Mucosa of descending colon (tissue), 3 donors: ENCODE measurements around the gene CCDC188. TPM values are rescaled to one million over a fixed set of nuclear protein-coding genes. Genes with fewer than 3 reads are reported as not detected.

Experiments used
- ATAC-seq: fragments of 200-7000 bp; cut with Tn5 transposase; one replicate; pipeline ENCODE4 v1.9.1; 2020; ENCODE audit warnings: mild to moderate bottlenecking, moderate library complexity
- DNase-seq, 3 donors: peaks; one replicate each; pipeline ENCODE4 v3.0.0-alpha.2; 2020
- H3K36me3 ChIP-seq: fragments of 200-600 bp; one replicate; pipeline ENCODE4 v1.8.0; 2021; ENCODE audit warnings: low read depth, mild to moderate bottlenecking
- H3K4me1 ChIP-seq: fragments of 200-600 bp; one replicate; pipeline ENCODE4 v1.8.0; 2021; ENCODE audit warnings: low read depth, mild to moderate bottlenecking
- H3K4me3 ChIP-seq: fragments of 200-600 bp; one replicate; pipeline ENCODE4 v1.8.0; 2021; ENCODE audit warnings: mild to moderate bottlenecking
- H3K9me3 ChIP-seq: fragments of 200-600 bp; one replicate; pipeline ENCODE4 v1.8.0; 2021; ENCODE audit warnings: mild to moderate bottlenecking
- intact Hi-C, 2 donors: fragments of 100-400 bp; cut with DNase I in 1 of 2; cut with micrococcal nuclease in 1 of 2; formaldehyde crosslinking; loops; one replicate each; pipeline versions ENCODE4 v1.11.0 to v1.11.1; 2022; cut with DNase I, micrococcal nuclease
- total RNA-seq, 3 donors: library from RNA; stranded (reverse); fragmentation: NEBNext Ultra II Directional in 2 of 3; extraction: Animal tissue kit (Norgen Biotek cat#: 25700) in 2 of 3; gene quantifications; one replicate each; pipeline versions ENCODE4 v1.2.1 to v1.2.4, GENCODE V29; 2021 to 2023
- TF ChIP-seq, protein P1 (sequence below): fragments of 200-600 bp; IDR thresholded peaks from one replicate; pipeline ENCODE4 v1.8.0; 2022; ENCODE audit warnings: antibody characterized with exemption, mild to moderate bottlenecking
- donor health status: DM: no; HTN: no; CAD: no; lungs with moderate emphysema.
- donor health status: DM: no; HTN: no; CAD: no.
- donor health status: DM: no; HTN: yes; CAD: no.

CCDC188 gene
- total RNA-seq, 3 donors from 2014 or later, result 0.41 to 0.98 (median 0.65) TPM

DNA sequence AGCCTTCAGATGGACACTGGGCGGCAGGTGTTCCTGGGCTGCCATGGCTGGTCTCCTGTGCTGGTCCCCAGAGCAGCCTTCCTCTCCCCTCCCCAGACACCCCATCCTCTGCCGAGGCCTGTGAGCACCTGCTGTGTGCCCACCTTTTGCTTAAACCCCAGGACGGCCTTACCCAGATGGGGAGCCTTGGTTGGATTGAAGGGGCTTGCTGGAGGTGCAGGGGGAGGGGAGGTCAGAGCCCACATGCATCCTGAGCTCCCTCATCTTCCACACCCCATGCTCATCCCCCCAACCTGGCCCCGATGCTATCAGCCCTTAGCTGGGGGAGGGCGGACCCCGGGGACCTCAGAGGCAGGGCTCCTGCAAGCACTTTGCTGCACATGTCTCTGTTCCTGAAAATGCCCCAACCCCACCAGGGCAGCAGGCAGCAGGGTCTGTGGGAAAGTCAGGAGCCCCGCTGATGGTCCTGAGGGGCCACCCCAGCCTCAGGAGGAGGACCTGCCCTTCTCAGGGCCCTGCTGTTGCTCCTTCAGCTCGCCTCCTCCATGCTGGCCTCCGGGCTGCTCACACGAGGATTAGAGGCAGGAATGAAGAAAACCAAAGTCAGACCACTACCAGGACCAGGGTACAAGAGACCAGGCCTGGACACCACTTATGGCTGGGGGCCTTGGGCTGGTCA lies 41.6 kb upstream of the CCDC188 start:
- ATAC-seq, result no peak
- DNase-seq, result no peak
- TF ChIP-seq, protein P1, sequence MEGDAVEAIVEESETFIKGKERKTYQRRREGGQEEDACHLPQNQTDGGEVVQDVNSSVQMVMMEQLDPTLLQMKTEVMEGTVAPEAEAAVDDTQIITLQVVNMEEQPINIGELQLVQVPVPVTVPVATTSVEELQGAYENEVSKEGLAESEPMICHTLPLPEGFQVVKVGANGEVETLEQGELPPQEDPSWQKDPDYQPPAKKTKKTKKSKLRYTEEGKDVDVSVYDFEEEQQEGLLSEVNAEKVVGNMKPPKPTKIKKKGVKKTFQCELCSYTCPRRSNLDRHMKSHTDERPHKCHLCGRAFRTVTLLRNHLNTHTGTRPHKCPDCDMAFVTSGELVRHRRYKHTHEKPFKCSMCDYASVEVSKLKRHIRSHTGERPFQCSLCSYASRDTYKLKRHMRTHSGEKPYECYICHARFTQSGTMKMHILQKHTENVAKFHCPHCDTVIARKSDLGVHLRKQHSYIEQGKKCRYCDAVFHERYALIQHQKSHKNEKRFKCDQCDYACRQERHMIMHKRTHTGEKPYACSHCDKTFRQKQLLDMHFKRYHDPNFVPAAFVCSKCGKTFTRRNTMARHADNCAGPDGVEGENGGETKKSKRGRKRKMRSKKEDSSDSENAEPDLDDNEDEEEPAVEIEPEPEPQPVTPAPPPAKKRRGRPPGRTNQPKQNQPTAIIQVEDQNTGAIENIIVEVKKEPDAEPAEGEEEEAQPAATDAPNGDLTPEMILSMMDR, result no peak
- no peak overlapping the region for H3K4me3 ChIP-seq
- no peaks in the 10 kb centered on the region for H3K9me3 ChIP-seq
- no peaks in the 10 kb centered on the region for H3K4me1 ChIP-seq
- intact Hi-C loops, result no loop called here
- H3K36me3 ChIP-seq, result no peaks in the 10 kb centered on the region

DNA sequence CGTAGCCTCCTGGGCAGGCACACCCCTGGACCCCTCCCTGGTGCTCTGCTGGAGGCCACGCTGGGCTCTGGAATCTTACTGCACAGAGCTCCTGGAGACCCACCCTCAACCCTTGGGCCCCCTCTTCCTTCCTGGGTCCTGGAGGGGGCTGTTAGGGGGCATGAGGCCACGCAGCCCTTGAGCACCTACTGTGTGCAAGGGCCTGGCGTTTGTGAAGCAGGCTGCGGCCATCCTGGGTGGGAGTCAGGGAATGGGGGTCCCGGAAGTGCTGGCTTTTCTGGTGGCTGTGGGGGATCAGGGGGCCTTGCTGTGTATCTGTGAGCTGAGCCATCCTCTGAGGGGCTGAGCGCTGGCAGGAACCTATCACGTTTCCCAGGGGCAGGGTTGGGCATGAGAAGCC lies 40.9 kb upstream of the CCDC188 start:
- Histone ChIP-seq H3K9me3 (no peaks in the 10 kb centered on the region), H3K36me3 (no peaks in the 10 kb centered on the region), H3K4me1 (no peaks in the 10 kb centered on the region), H3K4me3 (no peak overlapping the region)
- ATAC-seq, result no peak
- intact Hi-C loops, result no loop called here
- DNase-seq, result no peak
- TF ChIP-seq, protein P1, result no peak

DNA sequence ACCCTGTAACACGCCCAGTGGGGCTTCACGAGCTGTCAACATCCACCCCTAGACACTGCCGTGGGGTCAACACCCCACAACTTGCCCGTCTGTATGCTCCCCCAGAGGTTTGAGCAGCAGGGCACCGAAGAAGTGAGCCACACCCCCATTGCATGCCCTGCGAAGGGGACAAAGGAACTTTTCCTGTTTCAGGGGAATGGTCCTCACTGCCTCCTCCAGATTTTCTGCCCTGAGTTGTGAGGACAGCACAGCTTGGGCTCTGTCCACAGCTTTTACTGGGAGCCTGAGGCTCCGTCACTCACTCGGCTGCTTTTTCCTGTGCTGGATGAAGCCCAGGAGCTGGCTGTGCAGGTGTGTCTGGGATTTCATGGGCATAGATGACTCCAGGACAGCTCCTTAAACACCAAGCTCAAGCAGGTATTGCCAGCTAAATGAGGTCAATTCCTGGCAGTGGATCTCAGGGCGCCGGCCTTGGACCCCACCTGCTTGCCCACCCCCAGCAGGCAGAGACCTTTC lies 40.2 kb upstream of the CCDC188 start:
- TF ChIP-seq, protein P1, result no peak
- DNase-seq, result no peak
- no peaks in the 10 kb centered on the region for H3K9me3 ChIP-seq
- intact Hi-C loops, result no loop called here
- no peak overlapping the region for H3K4me3 ChIP-seq
- ATAC-seq, result no peak
- no peaks in the 10 kb centered on the region for H3K36me3 ChIP-seq
- no peaks in the 10 kb centered on the region for H3K4me1 ChIP-seq

DNA sequence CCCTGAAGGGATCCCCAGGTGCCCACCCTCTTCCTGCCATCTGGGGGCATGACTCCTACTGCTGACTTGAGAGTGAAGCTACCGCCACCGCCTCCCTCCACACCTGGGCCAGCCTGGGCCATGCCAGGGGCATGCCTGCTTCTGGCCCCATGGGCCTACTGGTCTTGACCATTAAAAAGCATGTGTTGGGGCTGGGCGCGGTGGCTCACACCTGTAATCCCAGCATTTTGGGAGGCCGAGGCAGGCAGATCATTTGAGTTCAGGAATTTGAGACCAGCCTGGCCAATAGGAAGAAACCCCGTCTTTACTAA lies 37.7 kb upstream of the CCDC188 start:
- Histone ChIP-seq H3K36me3 (no peaks in the 10 kb centered on the region), H3K4me1 (no peaks in the 10 kb centered on the region)

DNA sequence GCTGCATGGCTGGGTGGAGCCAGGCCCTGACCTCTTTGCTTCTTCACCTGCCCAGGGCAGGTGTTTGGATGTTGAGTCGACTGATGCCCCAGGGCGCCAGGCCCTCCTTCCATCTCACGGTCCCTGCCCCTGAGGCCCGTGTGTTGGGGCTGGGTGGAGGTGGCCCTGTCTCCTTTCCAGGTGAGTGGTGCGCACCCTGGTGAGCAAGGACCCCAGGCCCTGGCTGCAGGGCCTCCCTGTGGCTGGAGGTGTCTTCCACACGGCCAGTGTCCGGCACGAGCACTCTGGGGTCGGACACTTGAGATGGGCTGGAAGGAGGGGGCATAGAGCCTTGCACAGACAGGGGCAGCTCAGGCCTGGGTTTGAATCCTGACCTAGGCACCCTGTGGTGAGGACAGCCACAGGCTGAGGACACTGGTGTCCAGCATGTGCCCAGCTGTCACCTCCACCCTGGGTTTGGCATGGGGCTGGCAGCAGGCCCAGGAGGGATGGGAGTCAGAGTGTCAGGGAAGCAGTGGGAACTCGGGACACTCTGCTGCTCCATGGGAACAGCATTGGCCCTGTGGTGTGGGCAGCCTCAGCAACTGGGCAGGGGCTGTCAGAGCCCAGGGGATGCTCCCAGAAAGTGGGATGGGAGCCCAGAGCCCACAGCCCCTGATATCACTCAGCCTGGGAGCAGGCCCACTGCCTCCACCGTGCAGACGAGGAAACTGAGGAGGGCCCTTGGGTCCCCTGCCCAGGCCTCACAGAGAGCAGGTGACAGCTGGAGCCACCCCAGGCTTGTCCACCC lies 37.1 kb upstream of the CCDC188 start:
- Histone ChIP-seq H3K9me3 (no peaks in the 10 kb centered on the region), H3K36me3 (no peaks in the 10 kb centered on the region), H3K4me1 (no peaks in the 10 kb centered on the region), H3K4me3 (no peak overlapping the region)
- TF ChIP-seq, protein P1, result no peak
- no peak for DNase-seq
- ATAC-seq, result no peak
- intact Hi-C loops, result no loop called here

More for the DNA sequence above, 37.7 kb upstream of the CCDC188 start:
- TF ChIP-seq, protein P1, result no peak
- no peaks in the 10 kb centered on the region for H3K9me3 ChIP-seq
- intact Hi-C loops, result no loop called here
- DNase-seq (no peak), ATAC-seq (no peak)
- H3K4me3 ChIP-seq, result no peak overlapping the region
